ENCODE results near the gene ZNF79.
"Not testable (repeated sequence)": the region's sequence is repeated elsewhere in the genome, so short reads cannot be mapped to it uniquely, and the experiment has no call there.

The ZNF79 gene

DNA sequence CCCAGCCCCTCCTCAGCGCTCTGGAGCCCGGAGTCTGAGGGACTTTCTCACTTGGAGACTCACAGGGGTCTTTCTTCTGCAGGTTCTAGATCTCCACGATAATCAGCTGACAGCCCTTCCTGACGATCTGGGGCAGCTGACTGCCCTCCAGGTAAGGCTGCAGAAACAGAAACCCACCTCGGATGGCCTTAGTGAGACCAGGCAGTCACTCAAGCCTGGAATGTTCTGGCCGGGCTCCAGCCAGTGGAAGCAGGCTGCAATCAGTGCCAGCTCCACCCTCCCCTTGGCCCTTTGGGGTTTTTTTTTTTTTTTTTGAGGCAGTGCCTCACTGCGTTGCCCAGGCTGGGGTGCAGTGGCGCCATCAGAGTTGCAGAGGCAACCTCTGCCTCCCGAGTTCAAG lies 34.7 kb downstream of the ZNF79 start:
- DNase-seq = no peak

DNA sequence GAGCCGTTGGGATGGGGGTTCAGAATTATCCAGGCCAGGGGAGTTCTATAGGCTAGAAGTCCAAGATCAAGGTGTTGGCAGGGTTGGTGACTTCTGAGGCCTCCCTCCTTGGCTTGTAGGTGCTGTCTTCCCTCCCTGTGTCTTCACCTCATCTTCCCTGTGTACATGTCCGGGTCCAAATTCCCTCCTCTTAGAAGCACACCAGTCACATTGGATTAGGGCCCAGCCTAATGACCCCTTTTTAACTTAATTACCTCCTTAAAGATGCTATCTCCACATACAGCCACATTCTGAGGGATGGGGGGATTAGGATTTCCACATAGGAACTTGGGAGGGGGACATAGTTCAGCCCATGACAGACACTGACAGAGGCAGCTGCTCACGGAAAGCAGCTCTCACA lies 39.2 kb downstream of the ZNF79 start:
- no peak for DNase-seq

DNA sequence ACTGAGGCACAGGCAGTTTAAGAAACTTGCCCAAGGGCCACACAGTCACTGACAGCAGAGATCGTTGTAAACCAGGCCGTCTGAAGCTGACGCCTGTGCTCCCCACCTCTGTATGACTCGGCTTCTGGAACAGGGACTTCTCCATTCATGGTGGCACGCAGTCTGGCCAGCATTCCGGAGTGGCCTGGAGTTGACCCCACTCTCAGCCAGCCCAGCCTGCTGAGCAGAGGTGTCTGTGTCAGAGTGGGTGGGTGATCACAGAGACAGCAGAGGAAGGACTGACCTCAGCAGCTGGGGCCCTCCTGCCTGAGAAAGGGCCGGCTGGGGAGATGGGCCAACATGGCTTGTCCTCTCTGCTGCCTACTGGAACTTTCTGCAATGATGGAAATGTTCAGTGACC lies 39.7 kb downstream of the ZNF79 start:
- DNase-seq = no peak

DNA sequence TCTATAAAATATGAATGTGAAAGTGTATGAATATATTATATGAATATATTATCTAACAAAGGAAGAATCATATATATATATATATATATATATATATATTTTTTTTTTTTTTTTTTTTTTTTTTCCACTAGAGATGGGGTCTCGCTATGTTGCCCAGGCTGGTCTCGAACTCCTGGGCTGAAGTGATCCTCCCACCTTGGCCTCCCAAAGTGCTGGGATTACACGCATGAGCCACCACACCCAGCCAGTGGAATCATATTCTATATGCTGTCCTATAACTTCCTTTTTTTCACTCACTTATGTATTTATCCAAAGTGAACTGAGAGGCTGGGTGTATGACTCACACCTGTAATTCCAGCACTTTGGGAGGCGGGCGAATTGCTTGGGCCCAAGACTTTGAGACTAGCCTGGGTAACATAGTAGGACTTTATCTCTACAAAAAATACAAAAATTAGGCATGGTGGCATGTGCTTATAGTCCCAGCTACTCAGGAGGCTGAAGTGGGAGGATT lies 42.3 kb downstream of the ZNF79 start:
- not testable (repeated sequence) for DNase-seq

DNA sequence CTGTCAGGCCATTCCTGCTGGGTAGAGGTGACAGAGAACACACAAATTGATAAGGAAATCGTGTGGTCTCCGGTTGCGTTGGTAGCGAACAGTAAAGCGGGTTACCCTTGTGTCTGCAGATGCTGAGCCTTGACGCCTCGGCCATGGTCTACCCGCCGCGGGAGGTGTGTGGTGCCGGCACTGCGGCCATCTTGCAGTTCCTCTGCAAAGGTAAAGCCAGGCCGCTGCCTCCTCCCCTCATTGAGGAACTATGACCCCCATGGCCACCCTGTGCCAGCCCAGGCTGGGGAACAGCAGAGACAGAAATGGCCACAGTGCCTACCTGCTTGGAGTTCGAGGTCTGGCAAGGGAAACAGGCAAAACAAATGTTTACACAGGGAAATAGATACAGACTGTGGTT lies 43.4 kb downstream of the ZNF79 start:
- no peak for DNase-seq

DNA sequence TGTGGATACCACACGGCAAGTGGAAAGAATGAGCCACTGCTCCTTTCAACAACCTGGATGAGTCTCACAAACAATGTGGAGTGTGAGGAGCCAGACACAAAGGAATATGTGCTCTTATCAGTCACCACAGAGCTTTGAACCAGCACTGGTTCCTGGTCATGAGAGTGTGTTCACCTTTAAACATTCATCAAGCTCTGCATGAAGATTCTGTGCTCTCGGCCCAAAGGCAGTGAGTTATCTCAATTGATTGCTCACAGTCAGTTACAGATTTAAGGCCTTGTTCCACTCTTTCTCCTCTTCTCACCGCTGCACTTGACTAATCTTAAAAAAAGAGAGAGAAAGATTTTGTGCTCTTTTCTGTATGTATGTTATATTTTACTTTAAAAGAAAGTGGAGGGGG lies 46.5 kb downstream of the ZNF79 start:
- DNase-seq = no peak

DNA sequence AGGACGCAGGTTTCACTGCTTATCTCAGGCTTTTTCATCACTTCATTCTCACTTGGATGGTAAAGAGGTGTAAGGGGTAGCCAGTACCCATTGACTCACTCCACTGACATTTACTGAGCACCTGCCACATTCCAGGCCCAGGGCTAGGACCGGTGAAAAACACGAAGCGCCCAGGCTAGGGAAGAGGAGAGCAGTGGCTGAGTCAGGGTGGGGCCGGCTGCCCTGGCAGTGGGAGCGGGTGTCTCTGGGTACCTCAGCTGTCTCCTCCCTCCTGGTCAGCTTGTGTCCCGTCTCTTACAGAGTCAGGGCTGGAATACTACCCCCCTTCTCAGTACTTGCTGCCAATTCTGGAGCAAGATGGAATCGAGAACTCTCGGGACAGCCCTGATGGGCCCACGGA lies 49.3 kb downstream of the ZNF79 start:
- DNase-seq = no peak

DNA sequence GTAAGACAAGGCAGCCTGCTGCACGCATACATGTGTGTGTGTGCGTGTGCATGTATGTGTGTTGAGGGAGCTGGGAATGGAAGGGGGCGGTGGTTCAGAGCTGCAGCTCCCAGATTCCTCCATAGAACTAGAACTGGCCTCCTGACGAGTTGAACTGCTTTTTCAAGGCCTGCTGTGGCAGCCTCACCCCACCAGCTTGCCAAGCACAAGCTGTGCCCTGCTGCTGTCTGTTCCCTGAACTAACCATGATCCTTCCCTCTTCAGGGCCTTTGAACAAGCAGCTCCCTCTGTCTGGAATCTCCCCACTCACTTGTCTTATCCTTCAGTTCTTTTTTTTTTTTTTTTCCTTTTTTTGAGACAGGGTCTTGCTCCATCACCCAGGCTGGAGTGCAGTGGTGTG lies 49.8 kb downstream of the ZNF79 start:
- DNase-seq = no peak

DNA sequence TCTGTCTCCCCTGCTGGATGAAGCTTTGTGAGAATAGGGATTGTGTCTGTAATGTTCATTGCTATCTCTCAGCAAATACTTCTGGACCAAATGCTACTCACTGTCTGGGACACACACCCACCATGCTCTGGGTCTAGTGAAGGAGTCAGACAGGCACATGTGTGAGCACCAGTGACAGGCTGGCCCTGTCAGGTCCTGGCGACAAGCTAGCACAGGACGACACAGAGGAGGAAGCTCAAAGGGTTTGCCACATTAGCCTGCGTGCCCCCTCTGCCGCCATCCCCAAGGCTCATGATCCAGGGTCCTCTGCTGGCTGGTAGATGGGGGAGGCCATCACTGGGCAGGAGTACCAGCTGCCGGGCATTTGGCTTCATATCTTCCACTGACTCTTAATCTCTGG lies 50.4 kb downstream of the ZNF79 start:
- no peak for DNase-seq

DNA sequence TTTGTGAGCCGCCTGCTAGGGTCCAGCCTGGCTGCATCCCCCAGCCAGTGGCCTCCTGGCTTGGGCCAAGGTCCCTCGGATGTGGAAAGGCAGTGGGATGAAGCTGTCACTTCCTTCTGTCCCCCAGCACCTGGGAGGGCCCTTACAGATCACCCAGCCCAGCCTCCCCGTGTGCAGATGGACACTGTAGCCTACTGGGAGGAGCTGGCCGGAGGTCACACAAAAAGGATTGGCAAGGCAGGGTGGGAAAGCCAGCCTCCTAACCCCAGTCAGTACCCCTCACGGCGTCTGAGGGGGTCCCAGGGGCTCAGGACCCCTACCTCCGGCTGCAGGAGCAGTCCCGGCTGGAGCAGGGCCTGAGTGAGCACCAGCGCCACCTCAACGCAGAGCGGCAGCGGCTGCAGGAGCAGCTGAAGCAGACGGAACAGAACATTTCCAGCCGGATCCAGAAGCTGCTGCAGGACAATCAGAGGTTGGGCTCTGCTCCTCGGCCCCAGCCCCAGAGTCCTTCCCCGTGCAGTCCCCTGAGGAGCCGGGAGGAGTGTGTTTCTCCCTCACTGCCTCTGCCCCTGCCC lies 55.4 kb downstream of the ZNF79 start:
- DNase-seq = no peak

DNA sequence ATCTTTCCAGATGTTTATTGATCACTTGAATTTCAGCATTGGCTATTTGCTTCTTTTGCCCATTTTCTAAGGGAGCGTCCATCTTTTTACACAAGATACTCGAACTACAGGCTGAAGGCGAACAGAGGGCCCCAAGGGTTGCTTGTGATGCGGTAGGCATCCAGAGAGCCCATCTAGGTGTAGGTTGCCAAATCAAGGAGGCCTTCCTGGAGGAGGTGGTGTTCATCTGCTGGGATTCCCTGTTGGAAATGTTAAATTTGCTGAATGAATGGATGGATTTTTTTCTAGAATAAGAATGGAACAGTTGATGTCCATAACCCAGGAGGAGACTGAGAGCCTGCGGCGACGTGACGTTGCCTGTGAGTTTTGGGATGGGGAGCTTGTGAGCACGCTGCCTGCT lies 58.5 kb downstream of the ZNF79 start:
- DNase-seq = no peak

DNA sequence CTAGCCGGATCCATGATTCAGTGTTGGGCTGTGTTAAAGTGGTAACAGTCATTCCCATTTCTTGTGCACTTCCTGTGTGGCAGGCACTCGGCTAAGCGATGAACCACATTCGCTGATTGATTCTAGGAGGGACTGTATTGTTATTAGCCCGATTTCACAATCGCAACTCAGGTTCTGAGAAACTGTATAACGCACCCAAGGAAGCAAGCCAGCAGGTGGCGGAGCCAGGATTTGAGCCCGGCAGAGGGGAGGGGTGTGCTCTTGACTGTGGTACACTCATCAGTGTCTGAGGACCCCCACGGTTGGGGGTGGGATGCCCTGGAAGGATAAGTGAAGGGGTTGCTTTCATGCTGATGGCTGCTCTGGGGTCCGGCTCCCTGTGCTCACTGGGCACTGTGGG lies 61.8 kb downstream of the ZNF79 start:
- DNase-seq = no peak

DNA sequence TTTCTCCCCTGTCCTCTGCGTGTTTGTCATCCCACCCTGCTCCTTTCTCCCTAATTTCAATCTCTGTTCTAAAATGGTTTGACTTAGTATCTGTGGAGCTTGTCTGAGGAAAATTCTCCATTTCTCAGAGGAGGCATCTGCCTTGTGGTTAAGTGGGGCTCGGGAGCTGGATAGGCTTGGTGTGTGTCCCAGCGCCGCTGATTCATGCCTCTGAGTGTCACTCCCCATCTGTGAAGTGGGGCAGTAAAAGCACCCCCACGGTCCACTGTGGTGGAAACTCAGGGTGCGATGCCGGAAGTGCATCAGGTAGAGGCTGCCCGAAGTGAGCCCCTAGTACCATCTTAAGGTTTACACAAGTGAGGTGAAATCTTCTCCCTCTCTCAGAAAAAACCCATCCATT lies 64.8 kb downstream of the ZNF79 start:
- DNase-seq = no peak

DNA sequence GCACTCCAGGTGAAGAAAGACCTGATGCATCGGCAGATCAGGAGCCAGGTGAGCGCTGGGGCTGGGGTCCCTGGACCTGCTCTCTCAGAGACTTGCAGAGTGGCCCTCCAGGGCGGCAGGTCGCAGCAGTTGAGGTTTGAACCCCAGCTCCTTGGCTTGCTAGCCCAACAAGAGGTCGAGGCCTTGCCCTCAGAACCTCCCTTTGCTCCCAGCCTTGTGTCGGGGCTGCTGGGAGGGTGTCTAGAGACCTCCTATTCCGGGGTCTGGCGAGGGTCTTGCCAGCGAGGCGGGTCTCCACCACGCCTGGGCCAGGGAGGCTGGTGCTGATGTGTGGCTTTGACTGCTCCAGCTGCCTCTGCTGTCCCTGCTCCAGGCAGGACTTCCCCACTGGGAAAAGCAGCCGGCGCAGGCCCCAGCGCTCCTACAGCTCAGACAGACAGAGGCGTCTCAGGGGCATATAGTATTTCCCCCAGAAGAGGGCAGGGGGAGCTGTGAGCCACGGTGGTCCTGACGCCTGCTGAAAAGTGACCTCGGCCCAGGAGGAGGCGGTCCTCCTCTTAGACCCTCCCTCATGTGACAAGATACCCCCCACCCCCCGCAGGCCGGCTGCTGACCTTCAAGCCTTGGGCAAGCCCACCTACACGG lies 65.4 kb downstream of the ZNF79 start:
- DNase-seq = no peak

DNA sequence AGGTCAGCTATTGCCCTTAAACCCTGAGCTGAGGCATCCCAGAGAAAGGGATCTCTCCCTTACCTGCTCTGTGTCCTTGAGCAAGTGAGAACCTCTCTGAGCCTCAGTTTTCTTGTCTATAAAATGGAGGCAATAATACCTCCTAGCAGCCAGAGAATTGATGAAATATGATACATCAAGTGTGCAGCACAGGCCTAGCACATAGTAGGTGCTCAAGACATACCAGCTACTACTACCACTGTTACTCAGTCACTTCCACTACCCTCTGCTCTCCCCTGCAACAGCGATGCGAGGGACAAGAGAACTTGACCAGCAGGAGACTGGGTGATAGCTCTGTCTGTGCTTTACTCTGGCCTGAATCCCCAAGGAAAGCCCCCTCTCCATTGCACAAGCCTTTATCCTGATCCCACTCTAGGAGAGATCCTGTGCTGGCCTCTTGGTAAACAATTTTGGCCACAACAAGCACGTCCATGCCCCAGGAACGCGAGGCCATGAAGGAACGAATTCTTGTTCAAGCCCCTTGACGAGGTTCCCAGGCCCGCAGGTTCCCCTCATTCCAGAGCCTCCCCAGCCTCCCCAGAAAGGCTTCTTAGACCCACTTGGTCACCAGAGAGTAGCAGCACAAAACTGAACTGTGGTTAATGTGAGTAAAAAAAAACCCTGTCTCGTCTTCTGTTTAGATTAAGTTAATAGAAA lies 66.5 kb downstream of the ZNF79 start:
- DNase-seq = no peak

DNA sequence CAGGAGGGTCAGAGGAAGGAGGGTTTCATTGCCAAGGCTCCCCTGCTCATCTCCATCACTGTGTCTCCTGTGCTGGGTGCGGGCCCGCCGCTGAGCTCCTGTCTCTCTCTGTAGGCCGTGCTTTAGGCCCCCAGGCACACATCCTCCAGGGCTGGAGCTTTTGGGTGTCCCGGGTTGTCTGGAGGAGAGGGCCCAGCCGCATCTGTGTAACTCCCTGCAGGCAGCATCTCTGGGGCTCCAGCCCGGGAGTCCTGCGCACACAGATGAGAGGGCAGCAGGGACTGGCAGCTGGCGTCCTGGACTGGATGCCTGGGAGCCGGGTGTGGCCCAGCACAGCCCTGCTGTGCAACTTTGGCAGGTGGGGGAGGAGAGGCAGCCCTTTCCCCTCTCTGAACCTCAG lies 67.3 kb downstream of the ZNF79 start:
- no peak for DNase-seq

DNA sequence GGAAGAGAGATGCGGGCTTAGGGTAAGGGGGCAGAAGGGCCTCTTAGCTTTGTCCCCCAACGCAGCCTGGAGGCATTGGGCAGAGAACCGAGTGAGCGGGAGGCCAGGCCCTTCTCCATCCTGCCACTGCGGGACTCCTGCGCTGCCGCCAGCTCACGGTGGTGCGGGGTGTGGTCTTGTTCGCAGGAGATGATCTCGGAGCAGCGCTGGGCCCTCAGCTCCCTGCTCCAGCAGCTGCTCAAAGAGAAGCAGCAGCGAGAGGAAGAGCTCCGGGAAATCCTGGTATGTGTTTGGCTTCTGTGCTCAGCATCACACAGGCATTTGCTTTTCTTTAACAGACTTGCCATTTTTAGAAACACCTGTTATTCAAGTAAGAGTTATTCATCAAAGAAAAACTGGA lies 68.4 kb downstream of the ZNF79 start:
- DNase-seq = no peak

DNA sequence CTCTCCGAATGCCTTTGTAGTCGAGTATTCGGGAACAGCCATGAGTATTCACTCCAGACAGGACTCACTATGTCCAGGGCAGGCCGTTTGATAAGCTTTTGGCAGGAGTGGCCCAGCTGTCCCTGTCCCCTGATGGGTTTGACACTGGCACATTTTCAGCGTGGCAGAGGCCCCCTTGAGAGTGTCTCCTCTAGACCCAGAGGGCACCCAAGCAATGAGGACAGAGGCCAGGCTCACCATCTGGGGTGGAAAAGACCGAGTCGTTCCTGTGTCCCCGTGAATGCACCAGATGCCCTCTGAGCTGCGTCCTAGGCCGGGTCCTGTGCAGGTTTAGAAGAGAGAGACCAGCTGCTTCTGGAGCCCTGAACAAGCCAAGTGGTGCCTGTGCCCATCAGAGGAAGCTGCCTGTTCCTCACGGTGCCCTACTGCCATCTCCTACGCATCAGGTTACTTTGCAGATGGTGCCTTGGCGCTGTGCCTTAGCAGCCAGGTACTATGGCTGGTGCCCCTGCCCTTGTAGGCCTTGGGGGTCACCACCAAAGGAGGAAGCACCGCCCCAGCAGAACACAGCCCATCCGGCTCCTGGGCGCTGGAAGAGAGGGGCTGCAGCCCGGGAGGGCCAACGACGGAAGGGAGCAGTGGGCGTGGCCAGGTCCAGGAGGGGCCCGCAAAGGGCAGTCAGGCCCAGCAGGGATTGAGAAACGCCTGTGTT lies 69.6 kb downstream of the ZNF79 start:
- no peak for DNase-seq

DNA sequence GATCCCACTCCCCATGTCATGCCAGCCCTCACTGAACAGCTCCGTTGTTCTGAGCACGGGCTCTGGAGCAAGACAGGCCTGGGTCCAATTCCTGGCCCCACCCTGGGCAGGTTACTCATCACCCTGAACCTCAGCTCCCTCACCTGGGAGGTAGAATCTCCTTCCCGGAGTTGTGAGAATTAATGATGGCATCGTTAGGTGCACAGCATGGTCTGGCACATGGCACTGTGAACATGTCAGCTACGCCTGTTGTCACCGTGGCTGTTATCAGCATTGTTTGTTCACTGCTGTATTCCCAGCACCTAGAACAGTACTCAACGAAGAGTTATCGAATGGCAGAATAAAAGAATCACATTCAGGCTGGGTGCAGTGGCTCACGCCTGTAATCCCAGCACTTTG lies 70.1 kb downstream of the ZNF79 start:
- DNase-seq = no peak
